ENCODE data around the gene STPG3.
"Not testable (repeated sequence)": the region's sequence is repeated elsewhere in the genome, so short reads cannot be mapped to it uniquely, and the experiment has no call there.

Gene STPG3

DNA sequence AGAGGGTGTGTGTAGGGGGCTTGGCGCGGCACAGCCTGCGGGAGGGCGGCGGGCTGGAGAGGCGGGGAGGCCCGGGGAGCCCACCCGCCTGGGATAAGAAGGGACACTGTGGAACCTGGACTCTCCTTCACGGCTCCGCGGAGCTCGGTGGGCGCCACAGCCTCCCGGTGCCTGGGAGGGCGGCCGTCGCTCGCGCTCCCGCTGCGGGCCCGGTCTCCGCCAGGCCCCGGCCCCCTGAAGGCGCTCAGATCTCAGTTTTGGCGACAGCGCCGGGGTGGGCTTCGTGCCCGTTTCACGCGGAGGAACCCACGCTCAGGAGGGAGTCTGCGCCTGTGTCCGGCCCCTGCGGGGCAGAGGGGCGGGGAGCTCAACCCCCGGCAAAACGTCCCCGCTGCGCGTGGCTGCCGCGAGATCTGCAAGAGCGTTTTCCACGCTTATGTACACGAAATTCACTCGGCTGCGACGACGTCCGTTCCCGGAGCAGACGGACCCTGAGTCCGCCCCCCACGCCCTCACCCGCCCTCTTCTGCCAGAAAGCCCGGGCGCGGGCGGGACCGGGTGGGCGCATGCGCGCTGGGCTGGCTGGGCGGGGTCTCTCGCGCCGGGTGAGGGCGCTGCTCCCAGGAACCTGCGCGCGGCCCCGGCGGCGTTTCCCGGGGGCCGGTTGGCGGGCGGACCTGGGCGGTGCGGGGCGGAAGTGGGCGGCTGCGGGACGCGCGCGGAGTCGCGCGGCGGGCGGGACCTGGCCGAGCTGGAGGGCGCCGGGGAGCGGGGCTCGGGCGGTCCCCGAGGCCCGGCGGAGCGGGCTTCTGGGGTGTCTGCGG is 3.8 kb downstream of the STPG3 start, which contains the start of gene NELFB:
Gene NELFB, plus strand, starts transcription at position 704 of the 824 bp plus-strand sequence.
- Histone ChIP-seq H3K27me3 (ENCODE audit: control insufficient read depth in 5 of 5, insufficient read depth in 4 of 5, low read length in 5 of 5) (no peaks in the 10 kb centered on the region), H3K9me3 (ENCODE audit: control insufficient read depth in 5 of 5, low read length in 5 of 5) (no peaks in the 10 kb centered on the region), H3K36me3 (ENCODE audit: control insufficient read depth in 5 of 5, insufficient read depth in 5 of 5, low read length in 5 of 5) (peaks cover 0 to 19% (median 17%) of the 10 kb centered on the region in 5 donors), H3K4me3 (ENCODE audit: low read depth in 1 of 5, low read length in 5 of 5) (peak within 1 kb of the TSS; percentile 81 to 98 (median 91)), H3K4me1 (ENCODE audit: control insufficient read depth in 5 of 5, insufficient read depth in 5 of 5, low read length in 5 of 5) (peaks cover 7 to 45% (median 38%) of the 10 kb centered on the region in 5 donors), H3K9ac (ENCODE audit: low read length in 5 of 5) (peak within 1 kb of the TSS; percentile 28 to 94 (median 83)), H3K27ac (ENCODE audit: low read depth, low read length) (peak within 1 kb of the TSS; percentile 62)

DNA sequence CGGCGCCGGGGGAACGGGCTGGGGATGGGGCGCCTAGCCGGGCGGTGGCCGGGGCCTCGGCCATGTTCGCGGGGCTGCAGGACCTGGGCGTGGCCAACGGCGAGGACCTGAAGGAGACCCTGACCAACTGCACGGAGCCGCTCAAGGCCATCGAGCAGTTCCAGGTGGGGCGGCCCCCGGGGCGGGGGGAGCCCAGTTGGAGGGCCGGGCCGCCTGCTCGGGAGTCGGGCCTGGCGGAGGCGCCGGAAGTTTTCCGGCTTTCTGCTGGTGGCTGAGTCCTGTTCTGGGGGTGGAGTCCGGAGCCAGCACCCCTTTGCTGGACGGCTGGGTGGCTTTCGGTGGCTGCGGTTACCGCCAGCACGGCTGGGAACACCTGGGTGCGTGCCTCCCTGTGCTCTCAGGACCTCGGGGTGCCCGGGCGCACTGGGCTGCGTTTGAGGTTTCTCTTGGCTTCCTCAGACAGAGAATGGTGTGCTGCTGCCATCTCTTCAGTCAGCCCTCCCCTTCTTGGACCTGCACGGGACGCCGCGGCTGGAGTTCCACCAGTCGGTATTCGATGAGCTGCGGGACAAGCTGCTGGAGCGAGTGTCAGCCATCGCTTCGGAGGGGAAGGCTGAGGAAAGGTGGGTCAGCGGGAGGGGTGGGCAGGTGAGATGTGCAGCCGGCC is 4.5 kb downstream of the STPG3 start:
- peaks cover 7 to 37% (median 32%) of the 10 kb centered on the region in 5 donors for H3K4me1 ChIP-seq (ENCODE audit: control insufficient read depth in 5 of 5, insufficient read depth in 5 of 5, low read length in 5 of 5)
- peak overlapping the region; percentile 28 to 94 (median 83) for H3K9ac ChIP-seq (ENCODE audit: low read length in 5 of 5)
- peak overlapping the region; percentile 54 for H3K27ac ChIP-seq (ENCODE audit: low read depth, low read length)
- H3K27me3 ChIP-seq (ENCODE audit: control insufficient read depth in 5 of 5, insufficient read depth in 4 of 5, low read length in 5 of 5), result no peaks in the 10 kb centered on the region
- H3K4me3 ChIP-seq (ENCODE audit: low read depth in 1 of 5, low read length in 5 of 5), result peak overlapping the region; percentile 81 to 98 (median 91)
- no peaks in the 10 kb centered on the region for H3K9me3 ChIP-seq (ENCODE audit: control insufficient read depth in 5 of 5, low read length in 5 of 5)
- H3K36me3 ChIP-seq (ENCODE audit: control insufficient read depth in 5 of 5, insufficient read depth in 5 of 5, low read length in 5 of 5), result peaks cover 0 to 19% (median 17%) of the 10 kb centered on the region in 5 donors

DNA sequence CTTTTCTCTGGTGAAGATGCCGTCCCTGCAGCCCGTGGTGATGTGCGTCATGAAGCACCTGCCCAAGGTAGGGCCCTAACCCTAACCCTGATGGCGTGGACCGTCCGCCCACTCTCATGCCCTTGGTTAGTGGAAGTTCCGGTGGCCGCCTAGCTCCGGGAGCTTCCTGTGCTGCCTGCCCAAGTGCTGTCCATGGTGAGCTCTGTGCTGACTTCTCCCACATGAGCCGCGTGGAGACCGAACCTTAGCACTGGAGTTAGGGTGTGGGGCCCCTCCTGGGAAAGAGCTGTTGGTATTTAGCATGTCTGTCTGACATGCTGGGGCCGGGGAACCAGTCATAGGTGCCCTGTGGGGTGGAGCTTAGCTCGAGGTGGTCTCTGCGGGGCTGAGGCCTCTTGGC is 5.3 kb downstream of the STPG3 start:
- Histone ChIP-seq H3K4me1 (ENCODE audit: control insufficient read depth in 5 of 5, insufficient read depth in 5 of 5, low read length in 5 of 5) (peaks cover 7 to 32% (median 30%) of the 10 kb centered on the region in 5 donors), H3K36me3 (ENCODE audit: control insufficient read depth in 5 of 5, insufficient read depth in 5 of 5, low read length in 5 of 5) (peaks cover 0 to 19% (median 17%) of the 10 kb centered on the region in 5 donors), H3K9ac (ENCODE audit: low read length in 5 of 5) (peak overlapping the region in 2 of 5 donors; percentile 88 to 94), H3K27ac (ENCODE audit: low read depth, low read length) (no peak overlapping the region), H3K9me3 (ENCODE audit: control insufficient read depth in 5 of 5, low read length in 5 of 5) (no peaks in the 10 kb centered on the region), H3K4me3 (ENCODE audit: low read depth in 1 of 5, low read length in 5 of 5) (peak overlapping the region; percentile 81 to 98 (median 91)), H3K27me3 (ENCODE audit: control insufficient read depth in 5 of 5, insufficient read depth in 4 of 5, low read length in 5 of 5) (no peaks in the 10 kb centered on the region)

DNA sequence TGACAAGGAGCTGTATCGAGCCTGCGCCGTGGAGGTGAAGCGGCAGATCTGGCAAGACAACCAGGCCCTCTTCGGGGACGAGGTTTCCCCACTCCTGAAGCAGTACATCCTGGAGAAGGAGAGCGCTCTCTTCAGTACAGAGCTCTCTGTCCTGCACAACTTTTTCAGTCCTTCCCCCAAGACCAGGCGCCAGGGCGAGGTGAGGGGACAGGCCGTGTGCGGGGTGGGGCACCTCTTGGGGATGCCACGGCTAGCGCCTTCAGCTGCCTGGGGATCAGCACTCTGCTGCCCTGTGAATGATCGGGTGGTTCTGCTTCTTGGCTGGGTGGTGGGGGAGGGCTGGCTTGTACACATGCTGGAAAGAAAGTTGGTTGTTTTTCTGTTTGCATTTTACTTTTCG is 5.8 kb downstream of the STPG3 start:
- no peaks in the 10 kb centered on the region for H3K27me3 ChIP-seq (ENCODE audit: control insufficient read depth in 5 of 5, insufficient read depth in 4 of 5, low read length in 5 of 5)
- H3K4me3 ChIP-seq (ENCODE audit: low read depth in 1 of 5, low read length in 5 of 5), result peak overlapping the region in 4 of 5 donors; percentile 81 to 95 (median 87)
- peak overlapping the region in 3 of 5 donors; percentile 26 to 94 (median 39) for H3K9ac ChIP-seq (ENCODE audit: low read length in 5 of 5)

DNA sequence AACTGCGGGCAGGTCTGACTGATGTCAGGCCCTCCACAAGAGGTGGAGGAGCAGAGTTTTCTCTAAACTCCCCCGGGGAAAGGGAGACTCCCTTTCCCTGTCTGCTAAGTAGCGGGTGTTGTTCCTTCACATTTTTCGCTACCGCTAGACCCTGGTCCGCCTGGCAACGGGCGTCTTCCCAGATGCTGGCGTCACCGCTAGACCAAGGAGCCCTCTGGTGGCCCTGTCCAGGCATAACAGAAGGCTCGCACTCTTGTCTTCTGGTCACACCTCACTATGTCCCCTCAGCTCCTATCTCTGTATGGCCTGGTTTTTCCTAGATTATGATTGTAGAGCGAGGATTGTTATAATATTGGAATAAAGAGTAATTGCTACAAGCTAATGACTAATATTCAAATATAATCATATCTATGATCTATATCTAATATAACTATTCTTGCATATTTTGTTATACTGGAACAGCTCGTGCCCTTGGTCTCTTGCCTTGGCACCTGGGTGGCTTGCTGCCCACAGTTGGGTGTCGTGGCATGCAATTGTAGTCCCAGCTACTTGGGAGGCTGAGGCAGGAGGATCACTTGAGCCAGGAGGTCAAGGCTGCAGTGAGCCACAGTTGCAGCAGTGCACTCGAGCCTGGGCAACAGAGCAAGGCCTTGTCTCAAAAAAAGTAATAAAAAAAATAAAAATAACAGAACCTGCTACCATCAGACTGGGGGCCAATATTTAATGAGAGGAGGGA is 11.3 kb downstream of the STPG3 start:
- H3K9me3 ChIP-seq (ENCODE audit: control insufficient read depth in 5 of 5, low read length in 5 of 5); H3K9ac ChIP-seq (ENCODE audit: low read length in 5 of 5); H3K4me1 ChIP-seq (ENCODE audit: control insufficient read depth in 5 of 5, insufficient read depth in 5 of 5, low read length in 5 of 5); H3K27ac ChIP-seq (ENCODE audit: low read depth, low read length); H3K4me3 ChIP-seq (ENCODE audit: low read depth in 1 of 5, low read length in 5 of 5); H3K27me3 ChIP-seq (ENCODE audit: control insufficient read depth in 5 of 5, insufficient read depth in 4 of 5, low read length in 5 of 5): not testable (repeated sequence)
- peaks cover 0 to 46% (median 43%) of the 10 kb centered on the region in 5 donors for H3K36me3 ChIP-seq (ENCODE audit: control insufficient read depth in 5 of 5, insufficient read depth in 5 of 5, low read length in 5 of 5)

More for the DNA sequence above, 5.8 kb downstream of the STPG3 start:
- Histone ChIP-seq H3K36me3 (ENCODE audit: control insufficient read depth in 5 of 5, insufficient read depth in 5 of 5, low read length in 5 of 5) (peaks cover 0 to 19% (median 17%) of the 10 kb centered on the region in 5 donors), H3K27ac (ENCODE audit: low read depth, low read length) (no peak overlapping the region), H3K9me3 (ENCODE audit: control insufficient read depth in 5 of 5, low read length in 5 of 5) (no peaks in the 10 kb centered on the region), H3K4me1 (ENCODE audit: control insufficient read depth in 5 of 5, insufficient read depth in 5 of 5, low read length in 5 of 5) (peaks cover 7 to 32% (median 30%) of the 10 kb centered on the region in 5 donors)

DNA sequence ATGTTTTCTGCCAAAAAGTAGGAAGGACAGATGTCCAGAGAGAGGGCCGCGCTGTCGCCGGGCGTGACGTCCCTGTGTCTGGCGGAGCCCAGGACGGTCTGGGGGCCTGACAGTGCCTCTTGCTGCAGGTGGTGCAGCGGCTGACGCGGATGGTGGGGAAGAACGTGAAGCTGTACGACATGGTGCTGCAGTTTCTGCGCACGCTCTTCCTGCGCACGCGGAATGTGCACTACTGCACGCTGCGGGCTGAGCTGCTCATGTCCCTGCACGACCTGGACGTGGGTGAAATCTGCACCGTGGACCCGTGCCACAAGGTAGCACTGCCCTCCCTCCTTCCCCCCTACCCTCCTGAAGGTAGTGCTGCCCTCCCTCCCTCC is 11.8 kb downstream of the STPG3 start:
- Histone ChIP-seq H3K9ac (ENCODE audit: low read length in 5 of 5) (no peak overlapping the region), H3K4me1 (ENCODE audit: control insufficient read depth in 5 of 5, insufficient read depth in 5 of 5, low read length in 5 of 5) (peaks cover 0 to 2% (median 2%) of the 10 kb centered on the region in 5 donors), H3K27ac (ENCODE audit: low read depth, low read length) (no peak overlapping the region), H3K9me3 (ENCODE audit: control insufficient read depth in 5 of 5, low read length in 5 of 5) (no peaks in the 10 kb centered on the region), H3K36me3 (ENCODE audit: control insufficient read depth in 5 of 5, insufficient read depth in 5 of 5, low read length in 5 of 5) (peaks cover 0 to 51% (median 45%) of the 10 kb centered on the region in 5 donors), H3K4me3 (ENCODE audit: low read depth in 1 of 5, low read length in 5 of 5) (no peak overlapping the region), H3K27me3 (ENCODE audit: control insufficient read depth in 5 of 5, insufficient read depth in 4 of 5, low read length in 5 of 5) (no peaks in the 10 kb centered on the region)

DNA sequence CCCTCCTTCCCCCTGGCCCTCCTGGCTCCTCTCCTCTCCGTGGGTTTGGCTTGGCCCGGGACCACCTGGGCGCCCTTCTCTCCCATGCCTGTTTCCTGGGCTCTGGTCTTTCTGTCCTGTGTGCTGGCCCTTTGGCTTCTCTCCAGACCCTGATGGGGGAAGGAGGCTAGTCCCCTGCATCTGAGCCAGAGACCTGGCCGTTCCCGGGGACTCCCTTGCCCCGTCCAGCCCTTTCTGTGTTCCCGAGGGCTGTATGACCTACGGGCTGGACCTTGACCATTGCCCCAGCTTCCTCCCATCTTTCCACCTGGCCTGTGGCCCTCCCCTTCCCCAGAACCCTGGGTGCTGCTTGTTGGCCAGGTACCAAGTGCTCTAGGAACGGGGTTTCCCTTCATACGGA is 12.4 kb downstream of the STPG3 start:
- no peaks in the 10 kb centered on the region for H3K27me3 ChIP-seq (ENCODE audit: control insufficient read depth in 5 of 5, insufficient read depth in 4 of 5, low read length in 5 of 5)
- no peaks in the 10 kb centered on the region for H3K9me3 ChIP-seq (ENCODE audit: control insufficient read depth in 5 of 5, low read length in 5 of 5)
- H3K9ac ChIP-seq (ENCODE audit: low read length in 5 of 5), result no peak overlapping the region
- no peak overlapping the region for H3K27ac ChIP-seq (ENCODE audit: low read depth, low read length)
- no peak overlapping the region for H3K4me3 ChIP-seq (ENCODE audit: low read depth in 1 of 5, low read length in 5 of 5)
- H3K36me3 ChIP-seq (ENCODE audit: control insufficient read depth in 5 of 5, insufficient read depth in 5 of 5, low read length in 5 of 5), result peaks cover 0 to 56% (median 46%) of the 10 kb centered on the region in 5 donors
- H3K4me1 ChIP-seq (ENCODE audit: control insufficient read depth in 5 of 5, insufficient read depth in 5 of 5, low read length in 5 of 5), result peaks cover 0 to 8% (median 4%) of the 10 kb centered on the region in 5 donors

DNA sequence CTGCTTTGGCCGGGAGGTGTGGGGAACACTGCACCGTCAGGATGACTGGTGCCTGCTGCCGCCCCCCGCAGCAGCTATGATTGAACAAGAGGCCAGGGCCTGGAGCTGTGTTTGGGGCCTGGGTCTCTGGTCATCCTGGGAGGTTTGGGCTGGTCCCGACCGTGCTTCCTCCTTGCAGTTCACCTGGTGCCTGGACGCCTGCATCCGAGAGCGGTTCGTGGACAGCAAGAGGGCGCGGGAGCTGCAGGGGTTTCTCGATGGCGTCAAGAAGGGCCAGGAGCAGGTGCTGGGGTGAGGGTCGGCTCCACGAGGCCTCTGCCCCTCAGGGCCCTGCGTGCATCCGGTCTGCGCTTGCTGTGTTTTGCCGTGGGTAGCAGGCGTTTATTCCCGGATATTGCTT is 13.0 kb downstream of the STPG3 start:
- Histone ChIP-seq H3K36me3 (ENCODE audit: control insufficient read depth in 5 of 5, insufficient read depth in 5 of 5, low read length in 5 of 5) (peaks cover 0 to 57% (median 46%) of the 10 kb centered on the region in 5 donors), H3K9me3 (ENCODE audit: control insufficient read depth in 5 of 5, low read length in 5 of 5) (no peaks in the 10 kb centered on the region), H3K4me3 (ENCODE audit: low read depth in 1 of 5, low read length in 5 of 5) (no peak overlapping the region)

DNA sequence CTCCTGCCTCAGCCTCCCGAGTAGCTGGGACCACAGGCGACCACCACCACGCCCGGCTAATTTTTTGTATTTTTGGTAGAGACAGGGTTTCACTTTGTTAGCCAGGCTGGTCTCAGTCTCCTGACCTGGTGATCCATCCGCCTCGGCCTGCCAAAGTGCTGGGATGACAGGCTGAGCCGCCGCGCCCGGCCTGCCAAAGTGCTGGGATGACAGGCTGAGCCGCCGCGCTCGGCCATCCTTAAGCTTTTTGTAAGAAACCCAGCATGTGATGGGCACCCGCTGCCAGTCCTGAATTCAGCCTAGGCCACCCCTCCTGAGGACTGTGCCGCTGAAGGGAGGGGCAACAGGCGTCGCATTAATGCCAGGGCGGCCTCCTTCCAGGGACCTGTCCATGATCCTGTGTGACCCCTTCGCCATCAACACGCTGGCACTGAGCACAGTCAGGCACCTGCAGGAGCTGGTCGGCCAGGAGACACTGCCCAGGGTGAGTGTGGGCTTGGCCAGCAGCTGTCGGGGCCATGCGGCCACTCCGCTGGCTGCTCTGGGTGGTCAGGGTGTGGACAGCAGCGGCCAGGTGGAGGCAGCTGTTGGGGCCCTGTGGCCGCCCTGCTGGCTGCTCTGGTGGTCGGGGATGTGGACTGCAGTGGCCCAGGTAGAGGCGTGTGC is 14.5 kb downstream of the STPG3 start:
- Histone ChIP-seq H3K27me3 (ENCODE audit: control insufficient read depth in 5 of 5, insufficient read depth in 4 of 5, low read length in 5 of 5) (no peaks in the 10 kb centered on the region), H3K4me3 (ENCODE audit: low read depth in 1 of 5, low read length in 5 of 5) (no peak overlapping the region), H3K4me1 (ENCODE audit: control insufficient read depth in 5 of 5, insufficient read depth in 5 of 5, low read length in 5 of 5) (peaks cover 6 to 23% (median 16%) of the 10 kb centered on the region in 5 donors), H3K9ac (ENCODE audit: low read length in 5 of 5) (no peak overlapping the region), H3K27ac (ENCODE audit: low read depth, low read length) (no peak overlapping the region), H3K9me3 (ENCODE audit: control insufficient read depth in 5 of 5, low read length in 5 of 5) (no peaks in the 10 kb centered on the region), H3K36me3 (ENCODE audit: control insufficient read depth in 5 of 5, insufficient read depth in 5 of 5, low read length in 5 of 5) (peaks cover 0 to 61% (median 52%) of the 10 kb centered on the region in 5 donors)

More for the DNA sequence above, 13.0 kb downstream of the STPG3 start:
- no peak overlapping the region for H3K9ac ChIP-seq (ENCODE audit: low read length in 5 of 5)
- H3K27ac ChIP-seq (ENCODE audit: low read depth, low read length), result no peak overlapping the region
- H3K4me1 ChIP-seq (ENCODE audit: control insufficient read depth in 5 of 5, insufficient read depth in 5 of 5, low read length in 5 of 5), result peaks cover 3 to 14% (median 9%) of the 10 kb centered on the region in 5 donors
- H3K27me3 ChIP-seq (ENCODE audit: control insufficient read depth in 5 of 5, insufficient read depth in 4 of 5, low read length in 5 of 5), result no peaks in the 10 kb centered on the region

All from subcutaneous abdominal adipose tissue (tissue), 5 donors.